ENCODE data around the gene TNS3. TPM values are rescaled to one million over a fixed set of nuclear protein-coding genes. Genes with fewer than 3 reads are reported as not detected.

Gene TNS3
- total RNA-seq, 1 experiment from 2014 or later = 97.2 TPM

GRCh38 chr7:47371317-47371716, 210.6 kb downstream of the TNS3 start:
- no peak for DNase-seq (ENCODE audit: low spot score)

- DNase-seq (ENCODE audit: low spot score) = no peak
These were observed 211.4 kb downstream of the TNS3 start for GRCh38 chr7:47370461-47371042.

- no peak for DNase-seq (ENCODE audit: low spot score)
These were observed 212.2 kb downstream of the TNS3 start for GRCh38 chr7:47369736-47370135.

- DNase-seq (ENCODE audit: low spot score) = no peak
These were observed 213.6 kb downstream of the TNS3 start for GRCh38 chr7:47368190-47368812.

GRCh38 chr7:47367369-47367768, 214.5 kb downstream of the TNS3 start:
- no peak for DNase-seq (ENCODE audit: low spot score)

- no peak for DNase-seq (ENCODE audit: low spot score)
These were observed 215.0 kb downstream of the TNS3 start for GRCh38 chr7:47366960-47367359.

GRCh38 chr7:47366211-47366610, 215.7 kb downstream of the TNS3 start:
- DNase-seq (ENCODE audit: low spot score) = no peak

GRCh38 chr7:47362984-47363383, 218.9 kb downstream of the TNS3 start:
- DNase-seq (ENCODE audit: low spot score) = no peak

- peak; percentile 96 for DNase-seq (ENCODE audit: low spot score)
These were observed 220.1 kb downstream of the TNS3 start for GRCh38 chr7:47361746-47362215.

GRCh38 chr7:47361236-47361635, 220.7 kb downstream of the TNS3 start:
- no peak for DNase-seq (ENCODE audit: low spot score)

GRCh38 chr7:47360301-47360900, 221.5 kb downstream of the TNS3 start:
- DNase-seq (ENCODE audit: low spot score) = no peak

- DNase-seq (ENCODE audit: low spot score) = peak; percentile 23
These were observed 222.8 kb downstream of the TNS3 start for GRCh38 chr7:47358944-47359588.

GRCh38 chr7:47358357-47358756, 223.6 kb downstream of the TNS3 start:
- no peak for DNase-seq (ENCODE audit: low spot score)

GRCh38 chr7:47357863-47358262, 224.0 kb downstream of the TNS3 start:
- DNase-seq (ENCODE audit: low spot score) = no peak

- no peak for DNase-seq (ENCODE audit: low spot score)
These were observed 224.6 kb downstream of the TNS3 start for GRCh38 chr7:47357361-47357760.

- DNase-seq (ENCODE audit: low spot score) = no peak
These were observed 225.7 kb downstream of the TNS3 start for GRCh38 chr7:47356261-47356660.

GRCh38 chr7:47355684-47356083, 226.2 kb downstream of the TNS3 start:
- DNase-seq (ENCODE audit: low spot score) = no peak

- DNase-seq (ENCODE audit: low spot score) = no peak
These were observed 226.9 kb downstream of the TNS3 start for GRCh38 chr7:47354831-47355541.

- no peak for DNase-seq (ENCODE audit: low spot score)
These were observed 227.8 kb downstream of the TNS3 start for GRCh38 chr7:47354071-47354470.

- DNase-seq (ENCODE audit: low spot score) = no peak
These were observed 229.4 kb downstream of the TNS3 start for GRCh38 chr7:47352394-47352968.

- no peak for DNase-seq (ENCODE audit: low spot score)
These were observed 230.4 kb downstream of the TNS3 start for GRCh38 chr7:47351233-47352154.

Data from A172 (cell line).